M059J (cell line): ENCODE results near the gene MARCHF9. TPM values are rescaled to one million over a fixed set of nuclear protein-coding genes. Genes with fewer than 3 reads are reported as not detected.

Source experiments
- DNase-seq: peaks from one replicate; pipeline ENCODE4 v3.0.0-alpha.2; 2012; ENCODE audit warnings: low read depth
- total RNA-seq: library from RNA; depleted of rRNA; stranded (reverse); fragments of >200 nt; shearing (Covaris generic); gene quantifications from 2 replicates; pipeline ENCODE4 v1.2.3, GENCODE V29; 2014; rRNA removed

Gene MARCHF9
- total RNA-seq, 1 experiment from 2014 or later = 6.7 TPM

GRCh38 chr12:57796996-57797395 is 42.1 kb downstream of the MARCHF9 start:
- DNase-seq = no peak

DNA sequence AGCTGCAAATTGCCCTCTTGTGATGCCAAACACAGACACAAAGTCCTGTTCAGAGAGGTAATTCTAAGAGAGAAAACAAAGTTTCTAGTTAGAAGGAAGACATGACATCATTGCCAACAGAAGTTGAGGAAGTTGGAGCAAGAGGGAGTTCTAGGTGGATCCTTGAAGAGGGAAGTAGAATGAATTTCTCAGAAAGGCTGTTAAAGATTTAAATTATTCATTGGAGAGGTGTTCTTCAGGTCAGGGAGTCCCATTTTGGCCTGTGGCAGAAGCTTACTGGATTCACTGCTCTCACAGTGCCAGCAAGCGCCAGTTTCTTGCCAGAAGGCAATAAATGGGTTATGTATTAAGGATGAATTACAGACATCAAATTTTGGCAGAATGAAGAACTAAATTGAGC is 43.0 kb downstream of the MARCHF9 start:
- no peak for DNase-seq

- DNase-seq = no peak
These were observed 46.1 kb downstream of the MARCHF9 start for GRCh38 chr12:57800965-57801364.

GRCh38 chr12:57802607-57803006 is 47.7 kb downstream of the MARCHF9 start:
- no peak for DNase-seq

GRCh38 chr12:57803319-57803893 is 48.5 kb downstream of the MARCHF9 start:
- peak; percentile 39 for DNase-seq

DNA sequence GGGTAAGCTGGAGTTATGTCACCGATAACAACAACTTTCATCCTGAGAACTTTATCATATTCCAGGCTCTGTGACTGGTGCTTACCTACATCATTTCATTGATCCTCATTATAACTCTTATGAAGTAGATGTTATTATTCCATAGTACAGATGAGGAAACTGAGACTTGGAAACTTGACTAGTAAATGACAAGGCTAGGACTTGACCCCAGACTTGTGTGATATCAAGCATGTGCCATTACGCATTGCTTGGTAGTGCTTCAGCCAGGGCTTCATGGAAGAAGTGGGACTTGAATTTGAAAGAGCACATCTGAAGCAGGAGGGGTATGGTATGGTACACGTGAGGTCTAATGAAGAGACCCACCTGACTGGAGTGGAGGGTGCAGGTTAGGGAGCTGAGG is 51.8 kb downstream of the MARCHF9 start:
- no peak for DNase-seq

DNA sequence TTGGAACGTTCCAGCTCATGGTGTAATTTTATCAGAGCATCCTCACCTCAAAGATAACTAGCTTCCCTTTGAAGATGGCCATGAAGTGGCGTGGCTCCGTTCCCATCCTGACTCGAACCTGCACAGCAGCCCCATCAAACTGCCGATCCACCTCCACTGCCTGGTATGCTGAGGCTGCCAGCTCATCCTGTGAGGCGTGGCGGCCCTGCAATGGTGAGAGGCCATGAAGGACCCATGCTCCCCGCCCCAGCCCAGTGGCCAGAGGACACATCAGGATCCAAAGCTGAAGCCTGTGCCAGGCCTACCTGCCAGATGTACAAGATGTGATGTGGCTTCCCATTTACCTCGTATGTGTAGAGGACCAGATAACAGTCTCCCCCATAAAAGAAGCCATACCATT is 52.4 kb downstream of the MARCHF9 start:
- DNase-seq = no peak

DNA sequence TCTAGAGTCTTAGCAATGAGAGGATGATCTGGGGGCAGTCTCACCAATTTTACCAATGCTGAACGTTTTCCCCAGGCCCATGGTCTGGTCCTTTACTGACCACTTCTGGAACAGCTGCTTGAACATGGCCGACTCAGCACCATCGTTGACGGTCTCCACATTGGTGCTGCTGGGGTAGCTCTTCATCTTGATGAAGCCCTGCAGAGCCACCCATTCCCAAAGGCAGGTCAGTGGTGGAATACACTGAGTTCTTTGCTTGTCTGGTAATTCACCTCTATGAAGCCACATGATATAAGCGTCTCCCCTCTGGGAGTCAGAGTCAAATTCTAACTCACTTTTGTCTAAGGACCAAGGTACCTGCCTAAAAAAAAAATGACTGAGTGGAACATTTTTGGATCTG is 53.4 kb downstream of the MARCHF9 start:
- no peak for DNase-seq

- no peak for DNase-seq
These were observed 54.5 kb downstream of the MARCHF9 start for GRCh38 chr12:57809425-57809824.

Other genes starting within 250 kb of the MARCHF9 start
- gene DDIT3, start 234.6 kb upstream of the MARCHF9 start, total RNA-seq = 39.3 and 45.9 TPM in 2 replicates
- gene MBD6, start 232.3 kb upstream of the MARCHF9 start, total RNA-seq = 5.0 and 18.2 TPM in 2 replicates
- gene DCTN2, start 207.9 kb upstream of the MARCHF9 start, total RNA-seq = 97.9 and 119 TPM in 2 replicates
- 0.30 and 0.37 TPM in 2 replicates for gene KIF5A, start 205.1 kb upstream of the MARCHF9 start, total RNA-seq
- 71.2 and 85.3 TPM in 2 replicates for gene PIP4K2C, start 163.9 kb upstream of the MARCHF9 start, total RNA-seq
- gene DTX3, start 150.3 kb upstream of the MARCHF9 start, total RNA-seq = 20.1 and 21.4 TPM in 2 replicates
- gene ARHGEF25, start 143.7 kb upstream of the MARCHF9 start, total RNA-seq = 6.2 and 13.2 TPM in 2 replicates
- gene B4GALNT1, start 121.9 kb upstream of the MARCHF9 start, total RNA-seq = 21.6 and 43.3 TPM in 2 replicates
- 298 and 647 TPM in 2 replicates for gene OS9, start 61.0 kb upstream of the MARCHF9 start, total RNA-seq
- 0.07 TPM in 1 of 2 replicates, not detected in the other for gene AGAP2, start 16.4 kb upstream of the MARCHF9 start, total RNA-seq
- gene TSPAN31, start 10.1 kb upstream of the MARCHF9 start, total RNA-seq = 36.2 and 57.0 TPM in 2 replicates
- gene CDK4, start 2.8 kb upstream of the MARCHF9 start, total RNA-seq = 175 and 179 TPM in 2 replicates
- 1.8 and 3.2 TPM in 2 replicates for gene CYP27B1, start 12.0 kb downstream of the MARCHF9 start, total RNA-seq
- 8.4 and 12.4 TPM in 2 replicates for gene METTL1, start 17.0 kb downstream of the MARCHF9 start, total RNA-seq
- gene EEF1AKMT3, start 17.5 kb downstream of the MARCHF9 start, total RNA-seq = 6.6 and 8.9 TPM in 2 replicates
- 27.6 and 37.9 TPM in 2 replicates for gene TSFM, start 27.7 kb downstream of the MARCHF9 start, total RNA-seq
- 0.10 TPM in 1 of 2 replicates, not detected in the other for gene AVIL, start 63.6 kb downstream of the MARCHF9 start, total RNA-seq
- 37.3 and 44.2 TPM in 2 replicates for gene CTDSP2, start 91.6 kb downstream of the MARCHF9 start, total RNA-seq
- gene ATP23, start 186.5 kb downstream of the MARCHF9 start, total RNA-seq = 20.7 and 24.8 TPM in 2 replicates